ENCODE measurements around the gene LHX2. TPM values are rescaled to one million over a fixed set of nuclear protein-coding genes. Genes with fewer than 3 reads are reported as not detected.

The LHX2 gene
- total and polyA plus RNA-seq, 2 experiments from 2014 or later, result not detected

GRCh38 chr9:124015661-124016131, 4.1 kb downstream of the LHX2 start:
- Histone ChIP-seq H3K27me3 (peaks cover 96% of the 10 kb centered on the region), H3K9me3 (ENCODE audit: low read depth) (no peaks in the 10 kb centered on the region), H4K20me1 (ENCODE audit: insufficient read depth, poor library complexity, severe bottlenecking) (peaks cover 4% of the 10 kb centered on the region), H3K9me2 (replicated peaks; ENCODE audit: insufficient read depth) (no peaks in the 10 kb centered on the region), H3K36me3 (replicated peaks; ENCODE audit: insufficient read depth, low read depth) (no peaks in the 10 kb centered on the region), H2AFZ (no peak overlapping the region), H3K4me2 (no peak overlapping the region), H3K4me1 (ENCODE audit: insufficient read depth) (peaks cover 30% of the 10 kb centered on the region), H3K4me3 (no peak overlapping the region), H3K27ac (no peak overlapping the region), H3K79me2 (no peaks in the 10 kb centered on the region)
- WGBS (ENCODE audit: low lambda C conversion rate, missing lambda C conversion rate), result 4% methylated on average over 24 of the region's 26 CpGs
- no peak for DNase-seq (ENCODE audit: low spot score)
- TF ChIP-seq EZH2 (IDR thresholded peaks at IDR 0.05; ENCODE audit: borderline replicate concordance), result peak; percentile 73
- no peak for TF ChIP-seq EZH2phosphoT487 (IDR thresholded peaks at IDR 0.05; ENCODE audit: low read depth, severe bottlenecking, unreplicated experiment)
- TF ChIP-seq CTCF (IDR thresholded peaks at IDR 0.05; ENCODE audit: poor library complexity), result no peak

- Histone ChIP-seq H3K27ac (no peak overlapping the region), H3K4me1 (ENCODE audit: insufficient read depth) (peaks cover 23% of the 10 kb centered on the region), H4K20me1 (ENCODE audit: insufficient read depth, poor library complexity, severe bottlenecking) (peaks cover 4% of the 10 kb centered on the region), H2AFZ (peak overlapping the region; percentile 60), H3K4me2 (peak overlapping the region; percentile 78), H3K9me3 (ENCODE audit: low read depth) (no peaks in the 10 kb centered on the region), H3K4me3 (no peak overlapping the region), H3K9me2 (replicated peaks; ENCODE audit: insufficient read depth) (no peaks in the 10 kb centered on the region), H3K79me2 (no peaks in the 10 kb centered on the region), H3K27me3 (peaks cover 98% of the 10 kb centered on the region), H3K36me3 (replicated peaks; ENCODE audit: insufficient read depth, low read depth) (no peaks in the 10 kb centered on the region)
- DNase-seq (ENCODE audit: low spot score), result no peak
- peak; percentile 31 for TF ChIP-seq EZH2 (IDR thresholded peaks at IDR 0.05; ENCODE audit: borderline replicate concordance)
- TF ChIP-seq CTCF (IDR thresholded peaks at IDR 0.05; ENCODE audit: poor library complexity), result no peak
- TF ChIP-seq EZH2phosphoT487 (IDR thresholded peaks at IDR 0.05; ENCODE audit: low read depth, severe bottlenecking, unreplicated experiment), result peak; percentile 93
- 4% methylated on average over 33 of the region's 45 CpGs for WGBS (ENCODE audit: low lambda C conversion rate, missing lambda C conversion rate)
Observed at GRCh38 chr9:124016175-124017050, 4.8 kb downstream of the LHX2 start.

- 4% methylated on average over 43 of the region's 73 CpGs for WGBS (ENCODE audit: low lambda C conversion rate, missing lambda C conversion rate)
- Histone ChIP-seq H3K36me3 (replicated peaks; ENCODE audit: insufficient read depth, low read depth) (no peaks in the 10 kb centered on the region), H3K4me1 (ENCODE audit: insufficient read depth) (peaks cover 20% of the 10 kb centered on the region), H3K27me3 (peaks cover 100% of the 10 kb centered on the region), H3K4me2 (peak overlapping the region; percentile 78), H3K9me2 (replicated peaks; ENCODE audit: insufficient read depth) (no peaks in the 10 kb centered on the region), H3K9me3 (ENCODE audit: low read depth) (no peaks in the 10 kb centered on the region), H3K4me3 (no peak overlapping the region), H3K79me2 (no peaks in the 10 kb centered on the region), H4K20me1 (ENCODE audit: insufficient read depth, poor library complexity, severe bottlenecking) (peaks cover 4% of the 10 kb centered on the region), H2AFZ (peak overlapping the region; percentile 60), H3K27ac (no peak overlapping the region)
- DNase-seq (ENCODE audit: low spot score), result no peak
- no peak for TF ChIP-seq CTCF (IDR thresholded peaks at IDR 0.05; ENCODE audit: poor library complexity)
- peak; percentile 78 for TF ChIP-seq EZH2phosphoT487 (IDR thresholded peaks at IDR 0.05; ENCODE audit: low read depth, severe bottlenecking, unreplicated experiment)
- peak; percentile 94 for TF ChIP-seq EZH2 (IDR thresholded peaks at IDR 0.05; ENCODE audit: borderline replicate concordance)
Observed at GRCh38 chr9:124017051-124017928, 5.7 kb downstream of the LHX2 start.
